Measurements from ENCODE around the gene FN1.

Gene FN1

GRCh38 chr2:215376103-215376780, 59.6 kb downstream of the FN1 start:
- 91% methylated on average over 6 of the region's 9 CpGs for WGBS
- H3K4me1 ChIP-seq (ENCODE audit: control insufficient read depth, insufficient read depth, low read depth, low read length) = peaks cover 8% of the 10 kb centered on the region

DNA sequence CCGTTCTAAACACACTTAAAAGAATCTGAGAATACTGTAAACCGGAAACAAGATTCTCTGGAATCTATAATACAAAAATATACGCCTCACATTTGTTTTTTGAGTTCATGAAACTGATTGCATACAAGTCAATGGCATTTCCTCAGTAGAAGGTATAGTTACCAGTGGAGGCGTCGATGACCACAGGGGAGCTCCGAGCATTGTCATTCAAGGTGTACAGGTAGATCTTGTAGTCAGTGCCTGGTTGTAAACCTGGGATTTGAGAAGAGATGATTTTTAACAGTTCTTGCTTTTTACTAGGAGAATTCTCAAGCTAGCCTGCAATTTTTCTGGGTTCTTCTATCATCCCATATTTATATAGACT, 60.4 kb downstream of the FN1 start:
- 93% methylated on average over 6 of the region's 6 CpGs for WGBS

More at GRCh38 chr2:215376103-215376780, 59.6 kb downstream of the FN1 start:
- Histone ChIP-seq H2BK15ac (ENCODE audit: low read depth, poor library complexity, severe bottlenecking) (no peak overlapping the region), H4K91ac (ENCODE audit: low read length) (no peak overlapping the region), H2AFZ (ENCODE audit: low read depth, low read length) (no peak overlapping the region), H2BK12ac (ENCODE audit: low read length in 2 of 2) (no peak overlapping the region), H3K27ac (ENCODE audit: low read length, poor library complexity, severe bottlenecking) (peak overlapping the region; percentile 21), H3K18ac (ENCODE audit: low read depth in 1 of 2, low read length in 2 of 2) (no peak overlapping the region), H3K27me3 (ENCODE audit: control insufficient read depth in 1 of 2, insufficient read depth in 1 of 2, low read length in 2 of 2) (no peaks in the 10 kb centered on the region), H3K4me2 (ENCODE audit: low read length, poor library complexity, severe bottlenecking) (no peak overlapping the region), H2AK5ac (ENCODE audit: low read length, severe bottlenecking) (no peak overlapping the region), H3K23ac (ENCODE audit: low read length in 2 of 2) (no peak overlapping the region), H2BK5ac (ENCODE audit: low read depth, low read length, poor library complexity, severe bottlenecking) (no peak overlapping the region), H3K36me3 (ENCODE audit: control insufficient read depth in 1 of 2, insufficient read depth in 2 of 2, low read depth in 1 of 2, low read length in 2 of 2) (peaks cover 54 to 100% of the 10 kb centered on the region in 2 experiments), H4K8ac (ENCODE audit: low read length) (no peak overlapping the region), H3K9ac (ENCODE audit: low read length) (peak overlapping the region; percentile 11), H3K4ac (ENCODE audit: low read depth in 1 of 2, low read length in 2 of 2) (no peak overlapping the region), H3K4me3 (ENCODE audit: insufficient read depth in 1 of 2, low read depth in 1 of 2, low read length in 2 of 2) (no peak overlapping the region), H3K9me3 (ENCODE audit: control insufficient read depth, low read length) (no peaks in the 10 kb centered on the region), H3K14ac (ENCODE audit: low read length in 2 of 2) (no peak overlapping the region), H2BK120ac (ENCODE audit: low read depth, low read length) (no peak overlapping the region), H3K79me1 (replicated peaks; ENCODE audit: low read length, poor library complexity, severe bottlenecking) (no peaks in the 10 kb centered on the region)
- no peak for DNase-seq

DNA sequence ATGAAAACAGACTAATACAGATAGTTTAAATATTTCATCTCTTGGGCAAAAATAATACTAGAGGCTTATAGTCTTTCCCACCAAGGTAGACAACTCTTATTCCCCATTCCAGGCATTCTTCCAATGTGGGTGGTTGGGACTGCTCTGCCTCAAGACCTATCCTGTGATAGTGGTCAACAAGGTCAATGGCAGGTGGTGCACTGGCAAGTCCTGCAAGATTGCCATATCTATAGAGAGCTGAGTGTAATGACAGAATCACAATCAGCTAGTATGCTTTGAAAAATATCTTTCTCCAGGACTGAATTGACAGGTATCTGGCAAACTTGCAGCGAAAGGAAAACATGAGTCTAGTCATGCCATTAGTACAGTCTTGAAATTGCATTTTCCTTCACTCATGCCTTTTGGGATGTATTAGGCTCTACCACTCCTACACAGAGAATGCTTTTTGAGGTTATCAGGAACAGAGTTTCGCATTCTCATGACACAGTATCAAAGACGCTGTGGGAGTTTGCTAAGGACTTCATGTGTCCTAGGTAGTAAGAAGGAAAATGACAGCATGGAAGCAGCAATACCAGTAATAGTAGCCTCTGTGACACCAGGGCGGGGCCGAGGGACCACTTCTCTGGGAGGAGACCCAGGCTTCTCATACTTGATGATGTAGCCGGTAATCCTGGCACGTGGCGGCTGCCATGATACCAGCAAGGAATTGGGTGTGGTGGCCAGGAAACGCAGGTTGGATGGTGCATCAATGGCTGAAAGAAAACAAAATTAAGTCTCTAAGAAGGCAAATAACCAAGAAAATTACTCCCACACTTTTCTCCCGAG, 61.0 kb downstream of the FN1 start:
- Histone ChIP-seq H3K23ac (ENCODE audit: low read length in 2 of 2) (no peak overlapping the region), H3K79me1 (replicated peaks; ENCODE audit: low read length, poor library complexity, severe bottlenecking) (no peaks in the 10 kb centered on the region), H2BK15ac (ENCODE audit: low read depth, poor library complexity, severe bottlenecking) (no peak overlapping the region), H4K8ac (ENCODE audit: low read length) (no peak overlapping the region), H3K4ac (ENCODE audit: low read depth in 1 of 2, low read length in 2 of 2) (no peak overlapping the region), H2AK5ac (ENCODE audit: low read length, severe bottlenecking) (no peak overlapping the region), H2AFZ (ENCODE audit: low read depth, low read length) (no peak overlapping the region), H3K27me3 (ENCODE audit: control insufficient read depth in 1 of 2, insufficient read depth in 1 of 2, low read length in 2 of 2) (no peaks in the 10 kb centered on the region), H3K27ac (ENCODE audit: low read length, poor library complexity, severe bottlenecking) (peak overlapping the region; percentile 73), H3K4me2 (ENCODE audit: low read length, poor library complexity, severe bottlenecking) (no peak overlapping the region), H3K9ac (ENCODE audit: low read length) (peak overlapping the region; percentile 11), H3K9me3 (ENCODE audit: control insufficient read depth, low read length) (no peaks in the 10 kb centered on the region), H2BK5ac (ENCODE audit: low read depth, low read length, poor library complexity, severe bottlenecking) (no peak overlapping the region), H3K4me1 (ENCODE audit: control insufficient read depth, insufficient read depth, low read depth, low read length) (peaks cover 9% of the 10 kb centered on the region), H2BK120ac (ENCODE audit: low read depth, low read length) (no peak overlapping the region), H3K14ac (ENCODE audit: low read length in 2 of 2) (no peak overlapping the region), H3K36me3 (ENCODE audit: control insufficient read depth in 1 of 2, insufficient read depth in 2 of 2, low read depth in 1 of 2, low read length in 2 of 2) (peaks cover 57 to 99% of the 10 kb centered on the region in 2 experiments), H4K91ac (ENCODE audit: low read length) (no peak overlapping the region), H2BK12ac (ENCODE audit: low read length in 2 of 2) (no peak overlapping the region), H3K18ac (ENCODE audit: low read depth in 1 of 2, low read length in 2 of 2) (no peak overlapping the region), H3K4me3 (ENCODE audit: insufficient read depth in 1 of 2, low read depth in 1 of 2, low read length in 2 of 2) (no peak overlapping the region)
- no peak for DNase-seq
- WGBS = 94% methylated on average over 10 of the region's 10 CpGs

More for the DNA sequence above, 60.4 kb downstream of the FN1 start:
- no peak overlapping the region for H3K18ac ChIP-seq (ENCODE audit: low read depth in 1 of 2, low read length in 2 of 2)
- H3K4me1 ChIP-seq (ENCODE audit: control insufficient read depth, insufficient read depth, low read depth, low read length) = peaks cover 7% of the 10 kb centered on the region
- no peak overlapping the region for H3K14ac ChIP-seq (ENCODE audit: low read length in 2 of 2)
- H3K4ac ChIP-seq (ENCODE audit: low read depth in 1 of 2, low read length in 2 of 2) = no peak overlapping the region
- no peak overlapping the region for H4K8ac ChIP-seq (ENCODE audit: low read length)
- H2AK5ac ChIP-seq (ENCODE audit: low read length, severe bottlenecking) = no peak overlapping the region
- no peaks in the 10 kb centered on the region for H3K79me1 ChIP-seq (replicated peaks; ENCODE audit: low read length, poor library complexity, severe bottlenecking)
- no peaks in the 10 kb centered on the region for H3K27me3 ChIP-seq (ENCODE audit: control insufficient read depth in 1 of 2, insufficient read depth in 1 of 2, low read length in 2 of 2)
- no peak overlapping the region for H2AFZ ChIP-seq (ENCODE audit: low read depth, low read length)
- H3K23ac ChIP-seq (ENCODE audit: low read length in 2 of 2) = no peak overlapping the region
- H3K27ac ChIP-seq (ENCODE audit: low read length, poor library complexity, severe bottlenecking) = peak overlapping the region; percentile 41
- no peak overlapping the region for H2BK5ac ChIP-seq (ENCODE audit: low read depth, low read length, poor library complexity, severe bottlenecking)
- H3K9ac ChIP-seq (ENCODE audit: low read length) = peak overlapping the region; percentile 11
- H4K91ac ChIP-seq (ENCODE audit: low read length) = no peak overlapping the region
- H3K4me3 ChIP-seq (ENCODE audit: insufficient read depth in 1 of 2, low read depth in 1 of 2, low read length in 2 of 2) = no peak overlapping the region
- H2BK15ac ChIP-seq (ENCODE audit: low read depth, poor library complexity, severe bottlenecking) = no peak overlapping the region
- no peak overlapping the region for H2BK120ac ChIP-seq (ENCODE audit: low read depth, low read length)
- no peaks in the 10 kb centered on the region for H3K9me3 ChIP-seq (ENCODE audit: control insufficient read depth, low read length)
- no peak for DNase-seq
- no peak overlapping the region for H3K4me2 ChIP-seq (ENCODE audit: low read length, poor library complexity, severe bottlenecking)
- no peak overlapping the region for H2BK12ac ChIP-seq (ENCODE audit: low read length in 2 of 2)
- peaks cover 55 to 99% of the 10 kb centered on the region in 2 experiments for H3K36me3 ChIP-seq (ENCODE audit: control insufficient read depth in 1 of 2, insufficient read depth in 2 of 2, low read depth in 1 of 2, low read length in 2 of 2)

DNA sequence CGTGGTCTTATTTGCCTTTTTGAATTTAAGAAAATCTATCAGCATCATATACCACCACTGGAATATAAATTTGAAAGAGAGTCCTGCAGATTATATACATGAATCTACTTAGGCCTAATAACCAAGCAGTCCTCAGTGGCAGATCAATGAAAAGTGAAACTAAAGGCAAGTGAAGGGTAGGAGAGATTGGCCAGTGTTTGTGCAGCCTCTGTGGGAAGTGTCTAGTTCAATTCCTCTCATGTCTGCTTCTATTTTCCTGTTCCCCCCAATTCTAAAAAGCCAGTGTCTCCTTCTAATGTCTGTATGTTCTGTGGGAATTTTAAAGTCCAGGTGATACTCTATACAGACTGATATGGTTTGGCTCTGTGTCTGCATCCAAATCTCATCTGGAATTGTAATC, 61.9 kb downstream of the FN1 start:
- H2AK5ac ChIP-seq (ENCODE audit: low read length, severe bottlenecking) = no peak overlapping the region
- H2BK12ac ChIP-seq (ENCODE audit: low read length in 2 of 2) = no peak overlapping the region
- no peak overlapping the region for H4K91ac ChIP-seq (ENCODE audit: low read length)
- H3K9ac ChIP-seq (ENCODE audit: low read length) = peak overlapping the region; percentile 11
- peaks cover 52 to 99% of the 10 kb centered on the region in 2 experiments for H3K36me3 ChIP-seq (ENCODE audit: control insufficient read depth in 1 of 2, insufficient read depth in 2 of 2, low read depth in 1 of 2, low read length in 2 of 2)
- WGBS = no CpG with 5 or more reads among the region's 1 CpG
- no peak overlapping the region for H2BK120ac ChIP-seq (ENCODE audit: low read depth, low read length)
- H3K9me3 ChIP-seq (ENCODE audit: control insufficient read depth, low read length) = no peaks in the 10 kb centered on the region
- H2BK15ac ChIP-seq (ENCODE audit: low read depth, poor library complexity, severe bottlenecking) = no peak overlapping the region
- no peaks in the 10 kb centered on the region for H3K27me3 ChIP-seq (ENCODE audit: control insufficient read depth in 1 of 2, insufficient read depth in 1 of 2, low read length in 2 of 2)
- H3K27ac ChIP-seq (ENCODE audit: low read length, poor library complexity, severe bottlenecking) = peak overlapping the region; percentile 73
- no peak overlapping the region for H3K18ac ChIP-seq (ENCODE audit: low read depth in 1 of 2, low read length in 2 of 2)
- no peak overlapping the region for H3K23ac ChIP-seq (ENCODE audit: low read length in 2 of 2)
- H3K79me1 ChIP-seq (replicated peaks; ENCODE audit: low read length, poor library complexity, severe bottlenecking) = no peaks in the 10 kb centered on the region
- no peak overlapping the region for H3K4ac ChIP-seq (ENCODE audit: low read depth in 1 of 2, low read length in 2 of 2)
- no peak overlapping the region for H4K8ac ChIP-seq (ENCODE audit: low read length)
- DNase-seq = no peak
- H3K4me1 ChIP-seq (ENCODE audit: control insufficient read depth, insufficient read depth, low read depth, low read length) = peaks cover 8% of the 10 kb centered on the region
- no peak overlapping the region for H3K14ac ChIP-seq (ENCODE audit: low read length in 2 of 2)
- no peak overlapping the region for H3K4me2 ChIP-seq (ENCODE audit: low read length, poor library complexity, severe bottlenecking)
- H2AFZ ChIP-seq (ENCODE audit: low read depth, low read length) = no peak overlapping the region
- H2BK5ac ChIP-seq (ENCODE audit: low read depth, low read length, poor library complexity, severe bottlenecking) = no peak overlapping the region
- no peak overlapping the region for H3K4me3 ChIP-seq (ENCODE audit: insufficient read depth in 1 of 2, low read depth in 1 of 2, low read length in 2 of 2)
